KOPT-K1 (cell line): ENCODE results near the gene PHF1.

Experiments used
- H3K27ac ChIP-seq: fragments of 200-600 bp; sonication (generic); 2 replicates; pipeline ENCODE4 v1.5.1; 2016; ENCODE audit warnings: antibody characterized with exemption, mild to moderate bottlenecking, low read depth, low read length; ENCODE audit not compliant: poor library complexity, severe bottlenecking
- H3K36me3 ChIP-seq: fragments of 200-600 bp; sonication (generic); 2 replicates; pipeline ENCODE4 v1.5.1; 2017; ENCODE audit warnings: antibody characterized with exemption, mild to moderate bottlenecking, low read length, moderate library complexity; ENCODE audit not compliant: insufficient read depth
- H3K9me3 ChIP-seq: fragments of 200-600 bp; sonication (generic); 2 replicates; pipeline ENCODE4 v1.5.1; 2017; ENCODE audit warnings: antibody characterized with exemption, low read length, mild to moderate bottlenecking; ENCODE audit not compliant: insufficient read depth, poor library complexity, severe bottlenecking

The PHF1 gene

GRCh38 chr6:33420491-33421343 is 9.9 kb downstream of the PHF1 start:
- peaks cover 23% of the 10 kb centered on the region for H3K36me3 ChIP-seq
- peak overlapping the region; percentile 56 for H3K27ac ChIP-seq
- H3K9me3 ChIP-seq, result no peaks in the 10 kb centered on the region

- Histone ChIP-seq H3K36me3 (peaks cover 17% of the 10 kb centered on the region), H3K9me3 (no peaks in the 10 kb centered on the region), H3K27ac (no peak overlapping the region)
Observed at GRCh38 chr6:33421344-33421643, 10.5 kb downstream of the PHF1 start.

- H3K9me3 ChIP-seq, result no peaks in the 10 kb centered on the region
- H3K36me3 ChIP-seq, result peaks cover 12% of the 10 kb centered on the region; the same call in 1 of the 2 replicates
- H3K27ac ChIP-seq, result no peak overlapping the region
Observed at GRCh38 chr6:33423777-33424176, 13.0 kb downstream of the PHF1 start.

GRCh38 chr6:33424855-33425667 is 14.2 kb downstream of the PHF1 start:
- H3K36me3 ChIP-seq, result peaks cover 12% of the 10 kb centered on the region; the same call in 1 of the 2 replicates

GRCh38 chr6:33425668-33426577 is 15.1 kb downstream of the PHF1 start:
- peaks cover 12% of the 10 kb centered on the region; the same call in 1 of the 2 replicates for H3K36me3 ChIP-seq
- H3K9me3 ChIP-seq, result no peaks in the 10 kb centered on the region
- H3K27ac ChIP-seq, result peak overlapping the region; percentile 74

More at GRCh38 chr6:33424855-33425667, 14.2 kb downstream of the PHF1 start:
- Histone ChIP-seq H3K27ac (peak overlapping the region; percentile 74), H3K9me3 (no peaks in the 10 kb centered on the region)

- H3K9me3 ChIP-seq, result no peaks in the 10 kb centered on the region
- peak overlapping the region; percentile 38 for H3K27ac ChIP-seq
- peaks cover 12% of the 10 kb centered on the region; the same call in 1 of the 2 replicates for H3K36me3 ChIP-seq
Observed at GRCh38 chr6:33426590-33427511, 16.0 kb downstream of the PHF1 start.

- H3K36me3 ChIP-seq, result peaks cover 12% of the 10 kb centered on the region; the same call in 1 of the 2 replicates
- peak overlapping the region; percentile 48 for H3K27ac ChIP-seq
- H3K9me3 ChIP-seq, result no peaks in the 10 kb centered on the region
Observed at GRCh38 chr6:33427585-33428223, 16.9 kb downstream of the PHF1 start.

GRCh38 chr6:33428224-33428965 is 17.6 kb downstream of the PHF1 start:
- peaks cover 9% of the 10 kb centered on the region; the same call in 1 of the 2 replicates for H3K36me3 ChIP-seq
- no peaks in the 10 kb centered on the region for H3K9me3 ChIP-seq
- H3K27ac ChIP-seq, result peak overlapping the region; percentile 48

- Histone ChIP-seq H3K27ac (peak overlapping the region; percentile 48), H3K36me3 (peaks cover 5% of the 10 kb centered on the region; the same call in 1 of the 2 replicates), H3K9me3 (no peaks in the 10 kb centered on the region)
Observed at GRCh38 chr6:33428966-33429749, 18.3 kb downstream of the PHF1 start.

GRCh38 chr6:33429750-33430052 is 18.9 kb downstream of the PHF1 start:
- peaks cover 6% of the 10 kb centered on the region; the same call in 1 of the 2 replicates for H3K36me3 ChIP-seq
- no peaks in the 10 kb centered on the region for H3K9me3 ChIP-seq
- peak overlapping the region; percentile 48 for H3K27ac ChIP-seq

- H3K9me3 ChIP-seq, result no peaks in the 10 kb centered on the region
- peaks cover 11% of the 10 kb centered on the region for H3K36me3 ChIP-seq
- H3K27ac ChIP-seq, result peak overlapping the region; percentile 23
Observed at GRCh38 chr6:33430334-33430733, 19.5 kb downstream of the PHF1 start.

GRCh38 chr6:33430991-33431879 is 20.4 kb downstream of the PHF1 start:
- peak overlapping the region; percentile 83 for H3K27ac ChIP-seq
- peaks cover 20% of the 10 kb centered on the region for H3K36me3 ChIP-seq
- no peaks in the 10 kb centered on the region for H3K9me3 ChIP-seq
